OCI-LY7 (cell line): ENCODE data around the gene KRTAP5-2. TPM values are rescaled to one million over a fixed set of nuclear protein-coding genes. Genes with fewer than 3 reads are reported as not detected.

Source experiments
- BruUV-seq: library from RNA; stranded (reverse); fragments of 400-500 nt; replicated peaks from 2 replicates; lab custom pipeline; 2021; lab: Mats Ljungman, UMichigan
- CTCF ChIA-PET: fragments of 300-600 bp; sonication (Branson Sonifier 250); formaldehyde crosslinking; loops from one replicate; lab custom pipeline; 2022; ENCODE audit warnings: antibody characterized with exemption; ENCODE audit not compliant: unreplicated experiment; lab: Charles Lee
- POLR2A ChIA-PET: fragments of 300-600 bp; sonication (Branson Sonifier 250); formaldehyde crosslinking; loops from one replicate; lab custom pipeline; 2022; ENCODE audit warnings: antibody characterized with exemption; lab: Charles Lee
- DNase-seq: peaks from one replicate; pipeline ENCODE4 v3.0.0-alpha.2; 2015; ENCODE audit warnings: low spot score
- H2AFZ ChIP-seq: fragments of 200-600 bp; sonication (generic), shearing (Covaris generic); 2 replicates; pipeline ENCODE4 v1.6.1; 2014; ENCODE audit warnings: mild to moderate bottlenecking, antibody characterized with exemption, low read length, moderate library complexity
- H3K27ac ChIP-seq: fragments of 200-600 bp; sonication (generic); 2 replicates; pipeline ENCODE4 v1.5.1; 2014; ENCODE audit warnings: mixed run types, low read depth, mild to moderate bottlenecking, moderate library complexity, low read length, inconsistent platforms; ENCODE audit not compliant: poor library complexity, severe bottlenecking
- H3K36me3 ChIP-seq: fragments of 200-600 bp; sonication (generic); 2 replicates; pipeline ENCODE4 v1.6.1; 2014; ENCODE audit warnings: mild to moderate bottlenecking, antibody characterized with exemption, low read length, moderate library complexity, mixed read lengths; ENCODE audit not compliant: insufficient read depth
- H3K4me1 ChIP-seq: fragments of 200-600 bp; sonication (generic); 2 replicates; pipeline ENCODE4 v1.5.1; 2014; ENCODE audit warnings: mild to moderate bottlenecking, low read length; ENCODE audit not compliant: insufficient read depth, poor library complexity, severe bottlenecking
- H3K4me2 ChIP-seq: fragments of 200-600 bp; sonication (generic); 2 replicates; pipeline ENCODE4 v1.6.1; 2014; ENCODE audit warnings: mild to moderate bottlenecking, low read length
- H3K4me3 ChIP-seq: fragments of 200-600 bp; sonication (generic); 2 replicates; pipeline ENCODE4 v1.5.1; 2014; ENCODE audit warnings: mild to moderate bottlenecking, low read depth, low read length; ENCODE audit not compliant: poor library complexity, severe bottlenecking
- H3K79me2 ChIP-seq: fragments of 200-600 bp; sonication (generic); 2 replicates; pipeline ENCODE4 v1.6.1; 2016; ENCODE audit warnings: low read depth, mild to moderate bottlenecking, low read length, moderate library complexity, mixed read lengths; ENCODE audit not compliant: insufficient read depth
- H3K9me2 ChIP-seq: fragments of 200-600 bp; sonication (generic); 2 replicates; pipeline ENCODE4 v1.6.1; 2016; ENCODE audit warnings: mild to moderate bottlenecking, low read length, mixed read lengths; ENCODE audit not compliant: insufficient read depth
- H3K9me3 ChIP-seq: fragments of 200-600 bp; sonication (generic); 2 replicates; pipeline ENCODE4 v1.6.1; 2014; ENCODE audit warnings: mild to moderate bottlenecking, mixed run types, low read length, mixed read lengths
- H4K20me1 ChIP-seq: fragments of 200-600 bp; sonication (generic); 2 replicates; pipeline ENCODE4 v1.6.1; 2014; ENCODE audit warnings: mild to moderate bottlenecking, antibody characterized with exemption, low read length, moderate library complexity, mixed read lengths; ENCODE audit not compliant: insufficient read depth
- EZH2phosphoT487 ChIP-seq: fragments of 200-600 bp; sonication (generic); IDR thresholded peaks from 2 replicates; pipeline ENCODE4 v1.6.1; 2018; ENCODE audit warnings: low read depth, borderline replicate concordance, mild to moderate bottlenecking, mixed run types, antibody characterized with exemption, low read length, moderate library complexity, mixed read lengths
- intact Hi-C: fragments of 100-400 bp; cut with micrococcal nuclease; formaldehyde crosslinking; loops from one replicate; pipeline ENCODE4 v1.10.0; 2022; ENCODE audit not compliant: unreplicated experiment
- total RNA-seq, 2 experiments: library from RNA; depleted of rRNA in 1 of 2; stranded (reverse); fragments of >200 nt in 1 of 2; shearing (Covaris generic) in 1 of 2; gene quantifications; 2 replicates each; pipeline ENCODE4 v1.2.3, GENCODE V29; 2014 to 2022
- TF ChIP-seq, protein P1 (sequence below): fragments of 200-600 bp; sonication (generic); conservative IDR thresholded peaks from 2 replicates; pipeline ENCODE4 v1.5.1; 2014; ENCODE audit warnings: mild to moderate bottlenecking, antibody characterized with exemption, low read length, moderate library complexity, mixed read lengths

KRTAP5-2 gene
- total RNA-seq, 2 experiments from 2014 or later = not detected

DNA sequence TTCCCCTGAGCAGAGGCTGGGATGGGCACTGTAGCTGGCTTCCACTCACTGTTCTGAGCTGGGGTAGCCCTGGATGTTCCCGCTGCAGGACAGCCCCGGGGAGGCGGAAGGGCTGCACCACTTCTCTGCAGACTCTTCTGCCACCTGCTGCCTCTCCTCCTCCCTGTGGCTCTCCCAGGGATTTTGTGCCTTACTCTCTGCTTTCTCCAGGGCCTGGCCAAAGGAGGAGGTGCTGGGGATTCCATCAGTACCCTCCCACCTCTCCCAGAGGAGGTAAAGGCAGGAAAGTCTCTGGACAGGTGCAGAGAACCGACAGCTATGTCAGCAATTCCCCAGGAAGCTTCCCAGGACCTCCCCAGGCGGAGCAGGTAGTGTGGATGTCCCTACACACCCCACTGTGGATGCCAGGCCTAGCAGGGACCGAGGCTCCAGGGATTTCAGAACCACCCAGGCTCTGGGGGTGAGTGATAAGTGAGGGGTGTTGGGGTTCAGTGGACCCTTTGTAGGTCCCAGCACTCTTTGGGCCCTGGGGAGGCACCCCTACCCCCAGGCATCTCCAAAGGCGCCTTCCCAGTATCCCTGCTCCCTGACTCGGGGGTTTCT is 37.3 kb downstream of the KRTAP5-2 start:
- DNase-seq = no peak
- intact Hi-C loops = no loop called here
- CTCF ChIA-PET = no interaction called here
- no peak overlapping the region for H3K27ac ChIP-seq
- TF ChIP-seq, protein P1, sequence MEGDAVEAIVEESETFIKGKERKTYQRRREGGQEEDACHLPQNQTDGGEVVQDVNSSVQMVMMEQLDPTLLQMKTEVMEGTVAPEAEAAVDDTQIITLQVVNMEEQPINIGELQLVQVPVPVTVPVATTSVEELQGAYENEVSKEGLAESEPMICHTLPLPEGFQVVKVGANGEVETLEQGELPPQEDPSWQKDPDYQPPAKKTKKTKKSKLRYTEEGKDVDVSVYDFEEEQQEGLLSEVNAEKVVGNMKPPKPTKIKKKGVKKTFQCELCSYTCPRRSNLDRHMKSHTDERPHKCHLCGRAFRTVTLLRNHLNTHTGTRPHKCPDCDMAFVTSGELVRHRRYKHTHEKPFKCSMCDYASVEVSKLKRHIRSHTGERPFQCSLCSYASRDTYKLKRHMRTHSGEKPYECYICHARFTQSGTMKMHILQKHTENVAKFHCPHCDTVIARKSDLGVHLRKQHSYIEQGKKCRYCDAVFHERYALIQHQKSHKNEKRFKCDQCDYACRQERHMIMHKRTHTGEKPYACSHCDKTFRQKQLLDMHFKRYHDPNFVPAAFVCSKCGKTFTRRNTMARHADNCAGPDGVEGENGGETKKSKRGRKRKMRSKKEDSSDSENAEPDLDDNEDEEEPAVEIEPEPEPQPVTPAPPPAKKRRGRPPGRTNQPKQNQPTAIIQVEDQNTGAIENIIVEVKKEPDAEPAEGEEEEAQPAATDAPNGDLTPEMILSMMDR = no peak
- no peak for TF ChIP-seq EZH2phosphoT487
- POLR2A ChIA-PET = no interaction called here
- H3K36me3 ChIP-seq = no peaks in the 10 kb centered on the region
- BruUV-seq = no TSS peak
- H3K4me1 ChIP-seq = no peaks in the 10 kb centered on the region
- H3K4me3 ChIP-seq = no peak overlapping the region
- no peaks in the 10 kb centered on the region for H4K20me1 ChIP-seq
- no peaks in the 10 kb centered on the region for H3K9me2 ChIP-seq
- H3K9me3 ChIP-seq = no peaks in the 10 kb centered on the region
- no peaks in the 10 kb centered on the region for H3K79me2 ChIP-seq
- no peak overlapping the region for H2AFZ ChIP-seq
- no peak overlapping the region for H3K4me2 ChIP-seq

DNA sequence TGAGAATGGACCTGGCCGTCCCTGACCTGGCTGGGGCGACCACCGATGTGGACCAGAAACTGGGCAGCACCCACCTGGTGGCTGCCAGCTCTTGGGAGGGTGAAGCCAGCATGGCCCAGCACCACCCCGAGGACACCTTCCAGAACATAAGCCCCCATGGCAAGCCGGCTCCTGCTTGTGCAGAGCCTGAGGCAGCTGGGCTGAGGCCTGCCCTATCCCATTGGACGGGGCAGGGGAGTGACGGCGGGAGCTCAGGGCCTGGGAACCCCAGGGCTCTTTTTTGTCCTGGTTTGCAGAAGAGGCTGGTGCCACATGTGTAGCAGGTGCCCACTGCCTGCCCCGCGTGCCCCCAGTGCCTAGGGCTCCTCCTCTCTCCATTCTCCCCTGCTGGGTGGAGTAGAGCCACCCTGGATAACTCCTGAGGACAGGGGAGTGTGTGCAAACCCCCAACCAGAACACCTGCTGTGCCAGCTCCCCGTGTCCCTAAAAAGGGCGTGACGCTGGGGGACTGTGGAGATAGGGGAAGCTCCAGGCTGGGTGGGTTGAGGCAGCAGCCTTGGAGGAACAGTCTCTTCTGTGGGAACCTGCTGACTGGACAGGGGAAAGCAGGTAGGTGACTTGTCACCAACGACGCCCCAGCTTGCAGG is 38.0 kb downstream of the KRTAP5-2 start:
- no peaks in the 10 kb centered on the region for H3K9me3 ChIP-seq
- H4K20me1 ChIP-seq = no peaks in the 10 kb centered on the region
- intact Hi-C loops = no loop called here
- H3K4me2 ChIP-seq = no peak overlapping the region
- no TSS peak for BruUV-seq
- TF ChIP-seq, protein P1 = no peak
- no peak for TF ChIP-seq EZH2phosphoT487
- H3K36me3 ChIP-seq = no peaks in the 10 kb centered on the region
- CTCF ChIA-PET = no interaction called here
- no peak overlapping the region for H3K27ac ChIP-seq
- H3K4me3 ChIP-seq = no peak overlapping the region
- no peak for DNase-seq
- H2AFZ ChIP-seq = no peak overlapping the region
- no peaks in the 10 kb centered on the region for H3K4me1 ChIP-seq
- POLR2A ChIA-PET = no interaction called here
- H3K79me2 ChIP-seq = no peaks in the 10 kb centered on the region
- no peaks in the 10 kb centered on the region for H3K9me2 ChIP-seq
